HPDE6-E6E7 (cell line): ENCODE data around the gene COX15.
A peak's percentile ranks its signal among the peaks of the same experiment; 100 is the strongest.
"Not testable (repeated sequence)": the region's sequence is repeated elsewhere in the genome, so short reads cannot be mapped to it uniquely, and the experiment has no call there.

ENCODE experiments used
- DNase-seq: peaks from one replicate; pipeline ENCODE4 v3.0.0; 2011; ENCODE audit warnings: missing footprints; ENCODE audit errors: extremely low spot score

COX15 gene

GRCh38 chr10:99732033-99732842, at the start of gene COX15, which contains the start of gene CUTC:
Gene COX15 (minus strand): TSS chr10:99732127. CDS start chr10:99732049, 78 bp downstream.
Gene CUTC (plus strand): TSS chr10:99732234. CDS start chr10:99732349, 115 bp downstream.
- DNase-seq = peak; percentile 97

- no peak for DNase-seq
Observed at GRCh38 chr10:99779335-99779734, 47.4 kb upstream of the COX15 start.

DNA sequence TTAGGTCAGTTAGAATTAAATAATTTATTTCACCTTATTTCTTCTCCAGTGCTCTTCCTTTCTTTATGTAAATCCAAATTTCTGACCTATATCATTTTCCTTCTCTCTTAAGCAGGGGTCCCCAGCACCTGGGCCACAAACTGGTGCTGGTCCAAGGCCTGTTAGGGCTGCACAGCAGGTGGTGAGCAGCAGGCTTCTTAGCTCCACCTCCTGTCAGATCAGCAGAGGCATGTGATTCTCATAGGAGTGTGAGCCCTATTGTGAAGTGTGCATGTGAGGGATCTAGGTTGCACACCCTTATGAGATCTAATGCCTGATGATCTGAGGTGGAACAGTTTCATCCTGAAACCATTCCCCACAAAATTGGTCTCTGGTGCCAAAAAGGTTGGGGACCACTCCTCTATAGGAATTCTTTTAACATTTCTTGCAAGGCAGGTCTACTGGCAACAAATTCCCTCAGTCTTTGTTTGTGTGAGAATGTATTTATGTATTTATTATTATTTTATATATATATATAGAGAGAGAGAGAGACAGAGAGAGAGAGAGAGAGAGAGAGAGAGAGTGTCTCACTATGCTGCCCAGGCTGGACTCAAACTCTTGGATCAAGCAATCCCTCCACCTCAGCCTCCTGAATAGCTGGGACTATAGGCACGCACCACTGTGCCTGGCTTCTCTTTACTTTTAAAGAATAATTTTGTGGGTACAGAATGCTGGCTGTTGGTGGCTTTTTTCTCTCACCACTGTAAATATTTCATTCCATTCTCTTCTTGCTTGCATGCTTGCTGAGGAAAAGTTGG, 46.2 kb upstream of the COX15 start:
- no peak for DNase-seq

DNA sequence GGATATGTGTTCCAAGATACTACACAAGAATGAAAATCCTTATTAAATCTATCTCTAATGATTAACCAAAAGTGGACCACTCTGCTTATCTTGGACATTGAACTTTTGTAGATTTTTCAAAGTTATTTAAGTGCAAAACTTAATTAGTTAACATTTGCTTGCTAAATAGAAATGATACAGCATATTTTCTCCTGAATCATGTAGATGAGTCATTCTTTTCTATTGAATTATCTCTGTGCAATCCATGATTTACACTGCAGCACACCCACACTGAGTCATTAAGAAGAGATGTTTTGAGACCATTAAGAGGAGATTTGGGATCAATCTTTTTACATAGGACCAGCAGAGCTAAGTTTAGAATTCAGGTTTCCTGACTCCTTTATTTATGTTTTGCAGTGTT, 43.9 kb upstream of the COX15 start:
- DNase-seq = peak; percentile 61

DNA sequence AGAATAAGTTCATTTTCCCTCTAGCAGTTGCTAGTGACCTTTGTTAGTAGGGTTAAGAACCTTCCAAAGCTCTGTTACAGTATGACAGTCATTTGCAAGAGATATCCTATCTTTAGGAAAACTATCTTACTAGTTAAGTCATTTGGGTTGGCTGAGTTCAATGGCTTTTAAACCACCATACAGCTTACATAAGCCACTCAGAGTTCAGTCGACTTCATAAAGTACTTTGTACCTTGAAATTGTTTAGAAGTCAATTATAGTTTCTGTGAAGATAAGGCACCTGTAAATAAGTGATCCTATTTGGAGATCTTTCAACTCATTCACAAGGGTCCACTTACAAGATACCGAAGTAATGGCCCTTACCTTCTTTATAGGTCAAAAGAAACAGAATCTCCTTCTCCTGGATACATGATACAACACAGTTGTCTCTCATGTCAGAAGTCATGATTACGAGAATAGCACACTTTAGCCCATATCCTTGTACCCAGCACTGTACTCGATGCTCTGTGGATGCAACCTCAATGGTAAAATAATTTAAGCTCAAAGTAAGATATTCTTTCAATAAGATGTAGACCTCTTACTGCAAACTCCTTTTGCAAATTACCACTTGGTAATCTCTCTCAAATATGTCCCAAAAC, 38.6 kb upstream of the COX15 start:
- no peak for DNase-seq

DNA sequence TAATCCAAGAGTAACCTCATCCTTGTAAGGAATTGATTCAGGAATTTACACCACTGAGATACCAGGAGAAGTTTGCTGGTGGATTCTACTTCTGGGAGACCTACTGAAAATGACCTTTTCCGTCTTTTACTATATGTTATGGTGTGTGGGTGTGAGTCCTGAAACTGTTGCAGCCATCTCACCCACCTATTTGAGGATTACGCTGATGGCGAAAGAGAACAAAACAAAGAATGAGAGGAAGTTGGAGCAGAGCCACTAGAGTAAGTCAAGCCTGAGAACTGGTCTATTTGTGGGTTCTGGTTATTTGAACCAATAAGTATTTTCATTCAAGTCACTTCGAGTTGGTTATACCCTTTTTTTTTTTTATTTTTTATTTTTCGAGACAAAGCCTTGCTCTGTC, 37.8 kb upstream of the COX15 start:
- DNase-seq = no peak

DNA sequence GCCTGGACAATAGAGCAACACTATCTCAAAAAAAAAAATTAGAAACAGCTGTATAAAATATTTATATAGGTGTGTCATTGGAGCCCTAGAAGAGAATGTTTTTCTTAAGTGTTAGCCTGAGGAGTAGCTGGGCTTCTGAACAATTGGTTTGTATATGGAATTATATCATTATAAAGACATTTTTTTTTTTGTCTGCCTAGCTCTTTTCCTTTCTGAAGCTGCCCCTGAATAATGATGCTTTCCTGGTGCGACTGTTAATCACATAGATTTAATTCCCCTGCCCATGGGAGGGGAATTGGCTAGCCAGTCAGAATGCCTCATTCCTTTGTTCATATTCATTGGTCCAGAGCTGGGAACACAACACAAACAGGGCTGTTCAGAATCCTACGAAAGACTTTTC, 36.6 kb upstream of the COX15 start:
- no peak for DNase-seq

GRCh38 chr10:99767901-99768300, 36.0 kb upstream of the COX15 start:
- DNase-seq = no peak

DNA sequence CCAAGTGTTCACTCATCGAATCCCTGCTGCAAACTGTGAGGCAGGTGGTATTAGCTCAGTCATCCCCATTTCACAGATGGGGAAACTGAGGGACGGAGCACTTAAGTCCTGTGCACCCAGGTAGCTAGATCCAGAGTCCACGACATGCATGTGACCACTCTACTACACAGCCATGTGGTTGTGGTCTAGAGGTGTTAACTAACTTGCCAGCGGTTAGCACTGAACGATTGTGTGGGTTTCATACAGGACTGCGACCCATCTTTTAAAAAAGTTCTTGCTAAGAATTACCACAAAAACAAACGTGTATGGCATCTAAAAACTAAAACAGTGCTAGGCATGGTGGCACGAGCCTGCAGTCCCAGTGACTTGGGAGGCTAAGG, 34.4 kb upstream of the COX15 start:
- no peak for DNase-seq

- no peak for DNase-seq
Observed at GRCh38 chr10:99765672-99766301, 33.9 kb upstream of the COX15 start.

- DNase-seq = no peak
Observed at GRCh38 chr10:99761365-99761764, 29.4 kb upstream of the COX15 start.

GRCh38 chr10:99760321-99760720, 28.4 kb upstream of the COX15 start:
- no peak for DNase-seq

- DNase-seq = no peak
Observed at GRCh38 chr10:99758211-99758891, 26.4 kb upstream of the COX15 start.

DNA sequence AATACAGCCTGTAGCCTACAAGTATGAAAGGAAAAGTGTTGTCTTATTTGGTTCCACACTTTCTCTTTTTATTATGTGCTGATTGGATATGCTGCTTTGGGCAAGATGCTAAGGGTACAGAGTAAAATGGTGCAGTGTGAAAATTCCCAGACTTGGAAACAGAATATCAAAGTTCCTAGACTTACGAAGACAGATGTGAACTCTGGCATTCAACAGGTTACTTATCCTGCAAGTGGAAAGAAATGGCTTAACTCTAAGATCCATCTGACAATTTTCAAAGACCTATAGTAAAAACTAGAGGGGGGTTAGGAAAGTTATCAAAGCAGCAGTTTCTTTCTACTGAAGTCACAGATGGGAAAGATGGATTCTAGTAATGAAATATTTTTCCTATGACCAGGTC, 24.2 kb upstream of the COX15 start:
- DNase-seq = no peak

DNA sequence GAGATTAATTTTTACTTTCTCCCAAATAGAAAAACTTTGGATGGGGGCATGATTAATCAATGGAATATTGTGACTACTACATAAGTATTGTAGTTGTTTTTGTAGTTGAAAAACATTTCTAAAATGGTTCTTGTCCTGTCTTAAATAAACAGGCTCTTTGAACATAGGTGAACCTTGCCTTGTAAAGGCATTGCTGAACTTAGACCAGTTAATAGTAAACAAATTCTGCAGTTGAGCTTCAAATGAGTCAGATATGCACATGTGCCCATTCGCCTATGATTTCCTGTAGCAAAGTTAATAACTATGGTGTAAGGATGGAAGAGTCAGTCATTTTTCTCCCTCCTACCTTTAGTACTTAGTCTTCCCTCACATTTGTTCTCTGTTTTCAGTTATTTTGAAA, 22.7 kb upstream of the COX15 start:
- DNase-seq = no peak

- no peak for DNase-seq
Observed at GRCh38 chr10:99750641-99751040, 18.7 kb upstream of the COX15 start.

- DNase-seq = no peak
Observed at GRCh38 chr10:99748823-99749451, 17.0 kb upstream of the COX15 start.

- DNase-seq = not testable (repeated sequence)
Observed at GRCh38 chr10:99746166-99746565, 14.2 kb upstream of the COX15 start.

GRCh38 chr10:99743841-99744240, 11.9 kb upstream of the COX15 start:
- no peak for DNase-seq

GRCh38 chr10:99742701-99743100, 10.8 kb upstream of the COX15 start:
- no peak for DNase-seq

GRCh38 chr10:99742254-99742653, 10.3 kb upstream of the COX15 start:
- no peak for DNase-seq
